Gastroesophageal sphincter (tissue), 3 donors: ENCODE data around the gene C17orf100.

ENCODE experiments used
- EP300 ChIP-seq: sonication (generic); formaldehyde crosslinking; IDR thresholded peaks from one replicate; pipeline ENCODE4 v1.6.1; 2017; ENCODE audit warnings: antibody characterized with exemption, mild to moderate bottlenecking
- POLR2A ChIP-seq, 2 donors: fragments of 450-650 bp; IDR thresholded peaks; one replicate each; pipeline ENCODE4 v1.6.1; 2017; ENCODE audit warnings: antibody characterized with exemption in 2 of 2, mild to moderate bottlenecking in 2 of 2, moderate library complexity in 1 of 2
- TF ChIP-seq, protein P1 (sequence below), 4 experiments: fragments of 200-600 bp in 2 of 4; fragments of 450-650 bp in 2 of 4; sonication (generic) in 1 of 4; IDR thresholded peaks; one replicate each; pipeline ENCODE4 v1.5.1; 2017 to 2019; ENCODE audit warnings: antibody characterized with exemption in 4 of 4, mild to moderate bottlenecking in 2 of 4, moderate library complexity in 2 of 4

DNA sequence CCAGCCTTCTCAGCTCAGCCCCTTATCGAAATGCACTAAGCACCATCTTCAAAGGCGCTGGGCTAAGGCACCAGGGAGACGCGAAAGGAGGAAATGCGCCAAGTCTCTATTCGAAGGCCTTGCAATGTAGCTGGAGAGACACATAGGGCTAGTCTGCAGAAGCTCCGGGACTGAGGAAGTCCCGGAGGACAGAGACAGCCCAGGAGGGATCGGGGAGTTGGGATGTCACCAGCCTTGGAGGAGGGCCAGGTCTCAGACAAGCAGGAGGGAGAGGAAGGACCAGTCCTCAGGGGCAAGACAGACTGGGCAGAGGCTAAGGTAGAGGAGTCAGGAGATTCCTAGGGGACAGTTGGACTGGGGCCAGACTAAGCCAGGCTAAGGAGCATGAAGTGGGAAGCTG, 8.5 kb downstream of the C17orf100 start:
- TF ChIP-seq POLR2A (IDR thresholded peaks at IDR 0.05) (no peak), EP300 (no peak)
- TF ChIP-seq, protein P1, sequence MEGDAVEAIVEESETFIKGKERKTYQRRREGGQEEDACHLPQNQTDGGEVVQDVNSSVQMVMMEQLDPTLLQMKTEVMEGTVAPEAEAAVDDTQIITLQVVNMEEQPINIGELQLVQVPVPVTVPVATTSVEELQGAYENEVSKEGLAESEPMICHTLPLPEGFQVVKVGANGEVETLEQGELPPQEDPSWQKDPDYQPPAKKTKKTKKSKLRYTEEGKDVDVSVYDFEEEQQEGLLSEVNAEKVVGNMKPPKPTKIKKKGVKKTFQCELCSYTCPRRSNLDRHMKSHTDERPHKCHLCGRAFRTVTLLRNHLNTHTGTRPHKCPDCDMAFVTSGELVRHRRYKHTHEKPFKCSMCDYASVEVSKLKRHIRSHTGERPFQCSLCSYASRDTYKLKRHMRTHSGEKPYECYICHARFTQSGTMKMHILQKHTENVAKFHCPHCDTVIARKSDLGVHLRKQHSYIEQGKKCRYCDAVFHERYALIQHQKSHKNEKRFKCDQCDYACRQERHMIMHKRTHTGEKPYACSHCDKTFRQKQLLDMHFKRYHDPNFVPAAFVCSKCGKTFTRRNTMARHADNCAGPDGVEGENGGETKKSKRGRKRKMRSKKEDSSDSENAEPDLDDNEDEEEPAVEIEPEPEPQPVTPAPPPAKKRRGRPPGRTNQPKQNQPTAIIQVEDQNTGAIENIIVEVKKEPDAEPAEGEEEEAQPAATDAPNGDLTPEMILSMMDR (IDR thresholded peaks at IDR 0.05) = no peak
